ENCODE results near the gene CRX.

GRCh38 chr19:47801270-47801669 lies 20.5 kb upstream of the CRX start:
- TF ChIP-seq CTCF (IDR thresholded peaks at IDR 0.05) (no peak), EZH2 (IDR thresholded peaks at IDR 0.05; ENCODE audit: borderline replicate concordance, insufficient read depth, low read depth, low read length, poor library complexity, severe bottlenecking) (no peak)

All from B cell (primary cell).